Fibroblast of lung (primary cell): ENCODE measurements around the gene TRIM4.

Source experiments
- EZH2 ChIP-seq: IDR thresholded peaks from 2 replicates; pipeline ENCODE4 v1.5.1; 2012; ENCODE audit warnings: low read length, control low read depth, mild to moderate bottlenecking; ENCODE audit errors: missing control alignments
- TF ChIP-seq, protein P1 (sequence below), 2 donors: IDR thresholded peaks in 1 of 2; conservative IDR thresholded peaks in 1 of 2; 1 replicate in 1 of 2; 2 replicates in 1 of 2; pipeline ENCODE4 v1.5.1; 2011 to 2012; ENCODE audit warnings: low read length in 2 of 2, control low read depth in 1 of 2, inconsistent platforms in 1 of 2, low read depth in 1 of 2, mild to moderate bottlenecking in 1 of 2

DNA sequence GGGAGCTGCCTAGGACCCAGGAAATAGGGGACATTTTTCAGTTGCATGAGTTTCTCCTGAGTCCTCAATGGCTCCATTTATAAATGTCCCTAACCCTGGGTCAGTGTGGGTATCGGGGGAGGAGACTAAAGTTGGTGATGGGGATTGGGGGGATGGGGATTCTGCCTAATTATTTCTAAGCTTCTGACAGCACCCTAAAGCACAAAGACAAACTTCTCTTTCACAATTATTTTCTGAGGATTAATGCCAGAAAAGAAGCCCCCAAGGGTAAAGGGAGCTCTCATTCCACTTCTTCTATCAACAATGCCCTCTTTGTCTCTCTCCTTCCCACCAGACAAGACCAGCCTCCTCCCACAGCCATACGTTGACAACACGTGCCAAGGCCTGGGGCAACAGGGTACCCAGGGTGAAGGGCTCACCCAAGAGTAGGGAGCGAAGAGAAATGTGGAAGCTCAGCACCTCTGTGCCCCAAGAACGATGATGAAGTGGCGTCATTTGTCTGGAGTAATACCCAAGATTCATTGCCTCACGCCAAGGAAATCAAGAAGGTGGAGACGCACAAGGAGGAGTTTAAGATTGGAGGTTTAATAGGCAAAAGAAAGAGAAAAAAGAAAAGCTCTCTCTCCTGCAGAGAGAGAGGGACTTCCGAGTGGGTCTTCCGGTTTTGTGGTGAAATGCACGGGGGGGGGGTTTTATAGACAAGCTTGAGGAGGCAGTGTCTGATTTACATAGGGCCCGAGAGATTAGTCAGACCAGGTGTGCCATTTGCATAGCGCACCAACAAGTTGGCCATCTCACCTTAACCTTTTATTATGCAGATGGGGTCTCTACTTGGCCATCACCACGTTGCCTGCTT lies 24.5 kb upstream of the TRIM4 start:
- TF ChIP-seq, protein P1, sequence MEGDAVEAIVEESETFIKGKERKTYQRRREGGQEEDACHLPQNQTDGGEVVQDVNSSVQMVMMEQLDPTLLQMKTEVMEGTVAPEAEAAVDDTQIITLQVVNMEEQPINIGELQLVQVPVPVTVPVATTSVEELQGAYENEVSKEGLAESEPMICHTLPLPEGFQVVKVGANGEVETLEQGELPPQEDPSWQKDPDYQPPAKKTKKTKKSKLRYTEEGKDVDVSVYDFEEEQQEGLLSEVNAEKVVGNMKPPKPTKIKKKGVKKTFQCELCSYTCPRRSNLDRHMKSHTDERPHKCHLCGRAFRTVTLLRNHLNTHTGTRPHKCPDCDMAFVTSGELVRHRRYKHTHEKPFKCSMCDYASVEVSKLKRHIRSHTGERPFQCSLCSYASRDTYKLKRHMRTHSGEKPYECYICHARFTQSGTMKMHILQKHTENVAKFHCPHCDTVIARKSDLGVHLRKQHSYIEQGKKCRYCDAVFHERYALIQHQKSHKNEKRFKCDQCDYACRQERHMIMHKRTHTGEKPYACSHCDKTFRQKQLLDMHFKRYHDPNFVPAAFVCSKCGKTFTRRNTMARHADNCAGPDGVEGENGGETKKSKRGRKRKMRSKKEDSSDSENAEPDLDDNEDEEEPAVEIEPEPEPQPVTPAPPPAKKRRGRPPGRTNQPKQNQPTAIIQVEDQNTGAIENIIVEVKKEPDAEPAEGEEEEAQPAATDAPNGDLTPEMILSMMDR (conservative IDR thresholded peaks at IDR 0.05 in 1 of 2, IDR thresholded peaks at IDR 0.05 in 1 of 2; ENCODE audit: low read depth in 1 of 2, low read length in 2 of 2): no peak
- TF ChIP-seq EZH2: no peak
